ENCODE measurements around the gene TTLL3. TPM values are rescaled to one million over a fixed set of nuclear protein-coding genes. Genes with fewer than 3 reads are reported as not detected.
"Not testable (repeated sequence)": the region's sequence is repeated elsewhere in the genome, so short reads cannot be mapped to it uniquely, and the experiment has no call there.

The TTLL3 gene
- total RNA-seq, 1 experiment from 2014 or later, result 3.1 TPM

- H3K27me3 ChIP-seq, result no peaks in the 10 kb centered on the region
- no peaks in the 10 kb centered on the region for H3K36me3 ChIP-seq
- no peak overlapping the region for H3K4me3 ChIP-seq
- no peak for DNase-seq
- H3K9me3 ChIP-seq, result no peaks in the 10 kb centered on the region
These were observed 57.0 kb downstream of the TTLL3 start for GRCh38 chr3:9867106-9867505.

GRCh38 chr3:9869955-9870354 is 59.9 kb downstream of the TTLL3 start:
- Histone ChIP-seq H3K4me3 (no peak overlapping the region), H3K27me3 (no peaks in the 10 kb centered on the region), H3K36me3 (no peaks in the 10 kb centered on the region), H3K9me3 (no peaks in the 10 kb centered on the region)
- no peak for DNase-seq

- no peaks in the 10 kb centered on the region for H3K9me3 ChIP-seq
- DNase-seq, result peak; percentile 33
- H3K27me3 ChIP-seq, result no peaks in the 10 kb centered on the region
- H3K4me3 ChIP-seq, result no peak overlapping the region
- H3K36me3 ChIP-seq, result no peaks in the 10 kb centered on the region
These were observed 60.9 kb downstream of the TTLL3 start for GRCh38 chr3:9870978-9871377.

GRCh38 chr3:9872067-9872466 is 62.0 kb downstream of the TTLL3 start:
- DNase-seq, H3K36me3 ChIP-seq, H3K9me3 ChIP-seq, H3K27me3 ChIP-seq, H3K4me3 ChIP-seq: not testable (repeated sequence)

GRCh38 chr3:9875448-9875847 is 65.4 kb downstream of the TTLL3 start:
- Histone ChIP-seq H3K36me3 (no peaks in the 10 kb centered on the region), H3K9me3 (no peaks in the 10 kb centered on the region), H3K27me3 (no peaks in the 10 kb centered on the region), H3K4me3 (no peak overlapping the region)
- no peak for DNase-seq

GRCh38 chr3:9876255-9876654 is 66.2 kb downstream of the TTLL3 start:
- not testable (repeated sequence) for DNase-seq, H3K4me3 ChIP-seq, H3K36me3 ChIP-seq, H3K27me3 ChIP-seq, H3K9me3 ChIP-seq

GRCh38 chr3:9876991-9877390 is 66.9 kb downstream of the TTLL3 start:
- H3K4me3 ChIP-seq, result no peak overlapping the region
- no peaks in the 10 kb centered on the region for H3K27me3 ChIP-seq
- DNase-seq, result no peak
- H3K9me3 ChIP-seq, result no peaks in the 10 kb centered on the region
- H3K36me3 ChIP-seq, result no peaks in the 10 kb centered on the region

GRCh38 chr3:9878700-9879099 is 68.6 kb downstream of the TTLL3 start:
- H3K27me3 ChIP-seq, result no peaks in the 10 kb centered on the region
- DNase-seq, result no peak
- H3K9me3 ChIP-seq, result no peaks in the 10 kb centered on the region
- H3K36me3 ChIP-seq, result no peaks in the 10 kb centered on the region
- H3K4me3 ChIP-seq, result no peak overlapping the region

GRCh38 chr3:9879830-9880549 is 69.9 kb downstream of the TTLL3 start, which contains the start of gene CIDEC:
CIDEC (minus strand) TSS chr3:9880253; CDS start chr3:9878486, 1,767 bp downstream.
- H3K27me3 ChIP-seq, result no peaks in the 10 kb centered on the region
- H3K9me3 ChIP-seq, result no peaks in the 10 kb centered on the region
- no peaks in the 10 kb centered on the region for H3K36me3 ChIP-seq
- no peak for DNase-seq
- no peak within 1 kb of the TSS for H3K4me3 ChIP-seq

- no peak overlapping the region for H3K4me3 ChIP-seq
These were observed 71.4 kb downstream of the TTLL3 start for GRCh38 chr3:9881441-9881840.

GRCh38 chr3:9883706-9884554 is 73.9 kb downstream of the TTLL3 start:
- Histone ChIP-seq H3K9me3 (no peaks in the 10 kb centered on the region), H3K36me3 (no peaks in the 10 kb centered on the region), H3K4me3 (no peak overlapping the region), H3K27me3 (no peaks in the 10 kb centered on the region)
- DNase-seq, result no peak

More at GRCh38 chr3:9881441-9881840, 71.4 kb downstream of the TTLL3 start:
- Histone ChIP-seq H3K36me3 (no peaks in the 10 kb centered on the region), H3K9me3 (no peaks in the 10 kb centered on the region), H3K27me3 (no peaks in the 10 kb centered on the region)
- DNase-seq, result no peak

GRCh38 chr3:9884555-9885165 is 74.6 kb downstream of the TTLL3 start:
- no peaks in the 10 kb centered on the region for H3K27me3 ChIP-seq
- H3K9me3 ChIP-seq, result no peaks in the 10 kb centered on the region
- H3K4me3 ChIP-seq, result no peak overlapping the region
- peak; percentile 69 for DNase-seq
- H3K36me3 ChIP-seq, result no peaks in the 10 kb centered on the region

Other genes with a start within 250 kb of the TTLL3 start
- gene MTMR14, start 160.8 kb upstream of the TTLL3 start, total RNA-seq (2014; rRNA removed; shearing (Covaris generic); ENCODE audit: low replicate concordance), result 26.3 and 43.3 TPM in 2 replicates
- not detected in 2 replicates for gene CPNE9, start 106.4 kb upstream of the TTLL3 start, total RNA-seq (2014; rRNA removed; shearing (Covaris generic); ENCODE audit: low replicate concordance)
- 4.9 and 7.0 TPM in 2 replicates for gene BRPF1, start 78.5 kb upstream of the TTLL3 start, total RNA-seq (2014; rRNA removed; shearing (Covaris generic); ENCODE audit: low replicate concordance)
- gene OGG1, start 60.3 kb upstream of the TTLL3 start, total RNA-seq (2014; rRNA removed; shearing (Covaris generic); ENCODE audit: low replicate concordance), result 8.0 and 21.4 TPM in 2 replicates
- gene CAMK1, start 40.3 kb upstream of the TTLL3 start, total RNA-seq (2014; rRNA removed; shearing (Covaris generic); ENCODE audit: low replicate concordance), result 2.7 and 5.0 TPM in 2 replicates
- 60.3 and 83.8 TPM in 2 replicates for gene TADA3, start 17.8 kb upstream of the TTLL3 start, total RNA-seq (2014; rRNA removed; shearing (Covaris generic); ENCODE audit: low replicate concordance)
- gene ARPC4, start 17.2 kb upstream of the TTLL3 start, total RNA-seq (2014; rRNA removed; shearing (Covaris generic); ENCODE audit: low replicate concordance), result 125 and 175 TPM in 2 replicates
- gene RPUSD3, start 33.7 kb downstream of the TTLL3 start, total RNA-seq (2014; rRNA removed; shearing (Covaris generic); ENCODE audit: low replicate concordance), result 34.8 and 42.9 TPM in 2 replicates
- gene CIDEC, start 70.0 kb downstream of the TTLL3 start, total RNA-seq (2014; rRNA removed; shearing (Covaris generic); ENCODE audit: low replicate concordance), result not detected in 2 replicates
- gene JAGN1, start 80.3 kb downstream of the TTLL3 start, total RNA-seq (2014; rRNA removed; shearing (Covaris generic); ENCODE audit: low replicate concordance), result 21.4 and 23.1 TPM in 2 replicates
- 0.30 TPM in 1 of 2 replicates, not detected in the other for gene IL17RE, start 92.6 kb downstream of the TTLL3 start, total RNA-seq (2014; rRNA removed; shearing (Covaris generic); ENCODE audit: low replicate concordance)
- 12.1 and 14.8 TPM in 2 replicates for gene IL17RC, start 106.8 kb downstream of the TTLL3 start, total RNA-seq (2014; rRNA removed; shearing (Covaris generic); ENCODE audit: low replicate concordance)
- 19.1 and 22.6 TPM in 2 replicates for gene CRELD1, start 123.6 kb downstream of the TTLL3 start, total RNA-seq (2014; rRNA removed; shearing (Covaris generic); ENCODE audit: low replicate concordance)
- 0.23 TPM in 1 of 2 replicates, not detected in the other for gene PRRT3, start 142.1 kb downstream of the TTLL3 start, total RNA-seq (2014; rRNA removed; shearing (Covaris generic); ENCODE audit: low replicate concordance)
- gene EMC3, start 176.6 kb downstream of the TTLL3 start, total RNA-seq (2014; rRNA removed; shearing (Covaris generic); ENCODE audit: low replicate concordance), result 18.8 and 72.4 TPM in 2 replicates
- 7.1 and 13.6 TPM in 2 replicates for gene FANCD2, start 216.2 kb downstream of the TTLL3 start, total RNA-seq (2014; rRNA removed; shearing (Covaris generic); ENCODE audit: low replicate concordance)